ENCODE data around the gene TEX47.

DNA sequence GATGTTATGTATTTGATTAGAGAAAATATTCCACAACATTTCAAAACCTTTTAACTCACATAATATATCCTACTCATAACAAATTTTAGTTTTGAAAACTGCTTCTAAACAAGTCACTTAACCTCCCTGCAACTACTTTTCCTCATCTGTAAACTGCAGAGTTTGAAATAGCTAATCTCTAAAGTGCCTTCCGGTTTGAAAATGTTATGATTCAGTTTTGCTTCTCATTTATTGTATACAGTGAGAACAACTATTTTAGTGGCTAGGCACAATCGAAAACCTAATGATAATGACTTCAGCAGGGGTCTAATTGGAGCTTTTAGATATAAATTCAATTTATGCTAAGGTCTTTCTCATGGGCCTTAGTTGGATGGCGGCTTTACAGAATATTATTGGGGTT is 30.7 kb upstream of the TEX47 start:
- TF ChIP-seq FOXK2 (IDR thresholded peaks at IDR 0.05) (no peak), ARNT (IDR thresholded peaks at IDR 0.05) (no peak), BHLHE40 (IDR thresholded peaks at IDR 0.05; ENCODE audit: borderline replicate concordance) (no peak), FOXM1 (IDR thresholded peaks at IDR 0.05; ENCODE audit: borderline replicate concordance) (no peak), SUZ12 (IDR thresholded peaks at IDR 0.05) (no peak), HDGF (IDR thresholded peaks at IDR 0.05; ENCODE audit: borderline replicate concordance) (no peak), SP1 (IDR thresholded peaks at IDR 0.05) (no peak), FOXA1 (IDR thresholded peaks at IDR 0.05) (no peak), ELF4 (IDR thresholded peaks at IDR 0.05) (no peak), TARDBP (IDR thresholded peaks at IDR 0.05) (no peak), L3MBTL2 (conservative IDR thresholded peaks at IDR 0.05) (no peak)
